Measurements from ENCODE around the gene AMACR.
"Not testable (repeated sequence)": the region's sequence is repeated elsewhere in the genome, so short reads cannot be mapped to it uniquely, and the experiment has no call there.

The AMACR gene

GRCh38 chr5:33966805-33967204 is 41.0 kb downstream of the AMACR start:
- no peak for DNase-seq (ENCODE audit: low read depth)

- no peak for DNase-seq (ENCODE audit: low read depth)
Observed at GRCh38 chr5:33964132-33964700, 43.6 kb downstream of the AMACR start.

GRCh38 chr5:33958176-33958575 is 49.7 kb downstream of the AMACR start:
- DNase-seq (ENCODE audit: low read depth) = no peak

- DNase-seq (ENCODE audit: low read depth) = no peak
Observed at GRCh38 chr5:33957577-33958150, 50.2 kb downstream of the AMACR start.

GRCh38 chr5:33952175-33952574 is 55.7 kb downstream of the AMACR start:
- DNase-seq (ENCODE audit: low read depth) = not testable (repeated sequence)

GRCh38 chr5:33944543-33945132 is 63.2 kb downstream of the AMACR start:
- DNase-seq (ENCODE audit: low read depth) = no peak

- no peak for DNase-seq (ENCODE audit: low read depth)
Observed at GRCh38 chr5:33941090-33941489, 66.8 kb downstream of the AMACR start.

- no peak for DNase-seq (ENCODE audit: low read depth)
Observed at GRCh38 chr5:33939556-33940262, 68.1 kb downstream of the AMACR start.

- no peak for DNase-seq (ENCODE audit: low read depth)
Observed at GRCh38 chr5:33938881-33939280, 69.0 kb downstream of the AMACR start.

- DNase-seq (ENCODE audit: low read depth) = no peak
Observed at GRCh38 chr5:33938507-33938796, 69.4 kb downstream of the AMACR start.

- DNase-seq (ENCODE audit: low read depth) = no peak
Observed at GRCh38 chr5:33937707-33938506, 69.9 kb downstream of the AMACR start.

- DNase-seq (ENCODE audit: low read depth) = no peak
Observed at GRCh38 chr5:33937017-33937706, 70.7 kb downstream of the AMACR start.

- DNase-seq (ENCODE audit: low read depth) = no peak
Observed at GRCh38 chr5:33936381-33937016, 71.4 kb downstream of the AMACR start, which contains the start of gene RXFP3. TSS of gene RXFP3 (plus strand) at chr5:33936386. CDS start at chr5:33936741, 355 bp downstream.
